Neutrophil (primary cell): ENCODE results near the gene TTC33.

Source experiments
- H3K27ac ChIP-seq: fragments of 200-600 bp; sonication (generic); 2 replicates; pipeline ENCODE4 v1.5.1; 2016; ENCODE audit warnings: mild to moderate bottlenecking, moderate library complexity
- H3K27me3 ChIP-seq: fragments of 200-600 bp; sonication (generic); 2 replicates; pipeline ENCODE4 v1.6.0; 2016; ENCODE audit warnings: mild to moderate bottlenecking
- H3K36me3 ChIP-seq: fragments of 200-600 bp; sonication (generic); 2 replicates; pipeline ENCODE4 v1.5.1; 2017
- H3K4me1 ChIP-seq, 2 experiments: fragments of 200-600 bp in 1 of 2; sonication (generic) in 1 of 2; 1 replicate in 1 of 2; 2 replicates in 1 of 2; pipeline versions ENCODE4 v1.5.1 to v1.6.1; 2013 to 2016; ENCODE audit warnings: low read depth in 1 of 2, low read length in 1 of 2, mild to moderate bottlenecking in 1 of 2, moderate library complexity in 1 of 2; ENCODE audit not compliant: control insufficient read depth in 1 of 2, insufficient read depth in 1 of 2
- H3K4me3 ChIP-seq, 2 experiments: fragments of 200-600 bp in 1 of 2; sonication (generic) in 1 of 2; 1 replicate in 1 of 2; 2 replicates in 1 of 2; pipeline ENCODE4 v1.5.1; 2013 to 2016; ENCODE audit warnings: low read depth in 1 of 2, low read length in 1 of 2, mild to moderate bottlenecking in 1 of 2, moderate library complexity in 1 of 2
- H3K9me3 ChIP-seq: fragments of 200-600 bp; sonication (generic); 2 replicates; pipeline ENCODE4 v1.5.1; 2016
- TF ChIP-seq, protein P1 (sequence below): fragments of 200-600 bp; sonication (generic); IDR thresholded peaks from 2 replicates; pipeline ENCODE4 v1.5.1; 2016; ENCODE audit warnings: antibody characterized with exemption

The TTC33 gene

DNA sequence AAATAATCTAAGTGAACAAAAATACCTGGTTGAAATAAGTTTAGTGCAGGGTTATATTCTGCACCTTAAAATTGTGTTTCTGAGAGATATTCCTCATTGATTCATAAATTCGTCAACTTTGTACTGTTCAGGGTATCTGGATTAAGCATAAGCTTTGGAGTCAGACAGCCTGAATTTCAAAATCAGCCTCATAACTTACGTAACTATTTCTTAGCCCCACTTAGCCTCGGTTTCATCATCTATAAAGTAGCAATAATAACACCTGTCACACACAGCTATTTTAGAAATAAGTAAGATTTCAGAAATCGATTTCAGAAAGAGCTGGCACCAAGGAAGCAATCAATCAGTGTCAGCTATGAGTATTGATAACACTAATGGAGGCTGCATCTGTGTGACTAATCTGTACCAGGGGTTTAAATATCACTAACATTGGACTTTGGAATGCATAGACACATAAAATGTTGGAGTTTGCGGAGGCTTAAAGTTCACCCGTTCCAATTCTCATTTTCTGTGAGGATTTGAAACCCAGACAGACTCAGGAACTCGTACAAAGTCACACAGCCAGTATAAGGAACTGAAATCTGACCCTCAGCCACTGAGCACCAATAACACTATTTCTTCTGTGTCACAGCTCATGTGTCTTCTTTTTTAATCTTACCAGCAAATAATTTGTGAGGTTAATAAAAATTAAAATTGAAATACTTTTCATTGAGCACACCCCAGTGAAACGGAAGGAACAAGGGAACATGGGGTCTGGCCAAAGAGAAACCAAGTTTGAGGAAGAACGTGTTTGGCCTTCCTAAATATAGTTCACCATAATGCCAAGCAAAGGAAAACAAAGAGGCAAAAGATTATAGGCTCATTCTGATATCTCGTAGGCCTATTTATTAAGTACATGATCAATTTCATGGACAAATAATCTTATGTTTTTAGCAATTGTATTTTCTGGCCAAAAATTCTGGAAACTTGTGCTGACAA lies 270.5 kb downstream of the TTC33 start:
- Histone ChIP-seq H3K27me3 (no peaks in the 10 kb centered on the region), H3K4me1 (peaks cover 26 to 37% of the 10 kb centered on the region in 2 experiments), H3K36me3 (no peaks in the 10 kb centered on the region), H3K9me3 (no peaks in the 10 kb centered on the region), H3K4me3 (peak overlapping the region in 1 of 2 experiments; percentile 7), H3K27ac (peak overlapping the region; percentile 74)
- TF ChIP-seq, protein P1, sequence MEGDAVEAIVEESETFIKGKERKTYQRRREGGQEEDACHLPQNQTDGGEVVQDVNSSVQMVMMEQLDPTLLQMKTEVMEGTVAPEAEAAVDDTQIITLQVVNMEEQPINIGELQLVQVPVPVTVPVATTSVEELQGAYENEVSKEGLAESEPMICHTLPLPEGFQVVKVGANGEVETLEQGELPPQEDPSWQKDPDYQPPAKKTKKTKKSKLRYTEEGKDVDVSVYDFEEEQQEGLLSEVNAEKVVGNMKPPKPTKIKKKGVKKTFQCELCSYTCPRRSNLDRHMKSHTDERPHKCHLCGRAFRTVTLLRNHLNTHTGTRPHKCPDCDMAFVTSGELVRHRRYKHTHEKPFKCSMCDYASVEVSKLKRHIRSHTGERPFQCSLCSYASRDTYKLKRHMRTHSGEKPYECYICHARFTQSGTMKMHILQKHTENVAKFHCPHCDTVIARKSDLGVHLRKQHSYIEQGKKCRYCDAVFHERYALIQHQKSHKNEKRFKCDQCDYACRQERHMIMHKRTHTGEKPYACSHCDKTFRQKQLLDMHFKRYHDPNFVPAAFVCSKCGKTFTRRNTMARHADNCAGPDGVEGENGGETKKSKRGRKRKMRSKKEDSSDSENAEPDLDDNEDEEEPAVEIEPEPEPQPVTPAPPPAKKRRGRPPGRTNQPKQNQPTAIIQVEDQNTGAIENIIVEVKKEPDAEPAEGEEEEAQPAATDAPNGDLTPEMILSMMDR, result no peak

DNA sequence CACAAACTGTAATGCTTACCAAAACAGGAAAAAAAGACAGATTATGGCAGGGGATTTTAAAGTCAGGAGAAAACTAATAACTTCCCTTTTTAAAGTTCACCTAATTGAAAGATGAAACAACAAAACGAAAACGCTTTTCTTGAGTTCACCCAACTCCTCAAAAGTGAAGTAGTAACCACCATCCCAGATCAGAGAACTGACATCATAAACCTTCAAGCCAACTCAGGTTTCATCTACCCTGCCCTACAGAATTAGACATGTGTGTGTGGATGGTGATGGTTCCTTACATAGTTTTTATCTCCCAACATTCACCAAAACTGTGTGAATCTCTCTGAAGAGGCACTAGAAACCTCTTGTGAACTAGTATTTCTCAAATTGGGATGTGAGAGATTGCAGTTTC lies 271.3 kb downstream of the TTC33 start:
- no peaks in the 10 kb centered on the region for H3K27me3 ChIP-seq
- TF ChIP-seq, protein P1, result no peak
- H3K4me3 ChIP-seq, result no peak overlapping the region
- no peaks in the 10 kb centered on the region for H3K9me3 ChIP-seq
- peaks cover 25 to 36% of the 10 kb centered on the region in 2 experiments for H3K4me1 ChIP-seq
- H3K36me3 ChIP-seq, result no peaks in the 10 kb centered on the region
- H3K27ac ChIP-seq, result peak overlapping the region; percentile 74

DNA sequence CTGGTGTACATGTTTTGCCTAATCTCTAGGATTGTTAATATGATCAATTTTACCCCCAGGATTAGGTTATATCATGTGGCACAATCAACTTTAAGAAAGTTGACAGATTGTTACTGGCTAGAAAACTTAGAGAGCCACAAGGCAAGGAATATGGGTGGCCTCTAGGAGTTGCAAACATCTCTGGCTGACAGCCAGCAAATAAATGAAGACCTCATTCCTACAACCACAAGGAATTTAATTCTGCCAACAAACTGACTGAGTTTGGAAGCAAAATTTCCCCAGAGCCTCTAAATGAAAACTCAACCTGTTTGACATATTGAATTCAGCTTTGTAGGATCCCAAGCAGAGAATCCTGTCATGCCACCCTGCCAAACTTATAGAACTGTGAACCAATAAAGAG lies 272.4 kb downstream of the TTC33 start:
- H3K36me3 ChIP-seq, result no peaks in the 10 kb centered on the region
- H3K4me1 ChIP-seq, result peaks cover 25 to 36% of the 10 kb centered on the region in 2 experiments
- no peaks in the 10 kb centered on the region for H3K9me3 ChIP-seq
- no peak overlapping the region for H3K4me3 ChIP-seq
- no peak overlapping the region for H3K27ac ChIP-seq
- TF ChIP-seq, protein P1, result no peak
- H3K27me3 ChIP-seq, result no peaks in the 10 kb centered on the region

DNA sequence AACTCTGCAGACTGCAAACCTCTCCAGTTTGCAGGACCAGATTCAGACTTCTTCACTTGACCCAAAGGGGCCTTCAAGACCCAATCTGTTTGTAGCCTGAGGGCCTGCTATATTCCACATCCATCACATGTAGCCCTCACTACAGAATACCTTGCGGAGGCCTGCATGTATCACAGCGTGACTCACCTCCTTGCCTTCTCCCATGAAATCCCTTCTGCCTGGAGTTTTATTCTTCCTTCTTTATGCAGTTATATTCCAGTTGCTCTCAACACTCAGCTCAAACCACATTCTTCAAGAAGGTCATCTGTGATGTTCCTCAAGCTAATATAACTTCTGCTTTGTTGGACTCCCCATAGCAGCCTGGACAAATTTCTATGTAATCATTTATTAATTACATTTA lies 274.5 kb downstream of the TTC33 start:
- Histone ChIP-seq H3K4me1 (peaks cover 19 to 22% of the 10 kb centered on the region in 2 experiments), H3K9me3 (no peaks in the 10 kb centered on the region), H3K36me3 (no peaks in the 10 kb centered on the region), H3K27ac (no peak overlapping the region), H3K27me3 (no peaks in the 10 kb centered on the region), H3K4me3 (no peak overlapping the region)
- TF ChIP-seq, protein P1, result no peak

DNA sequence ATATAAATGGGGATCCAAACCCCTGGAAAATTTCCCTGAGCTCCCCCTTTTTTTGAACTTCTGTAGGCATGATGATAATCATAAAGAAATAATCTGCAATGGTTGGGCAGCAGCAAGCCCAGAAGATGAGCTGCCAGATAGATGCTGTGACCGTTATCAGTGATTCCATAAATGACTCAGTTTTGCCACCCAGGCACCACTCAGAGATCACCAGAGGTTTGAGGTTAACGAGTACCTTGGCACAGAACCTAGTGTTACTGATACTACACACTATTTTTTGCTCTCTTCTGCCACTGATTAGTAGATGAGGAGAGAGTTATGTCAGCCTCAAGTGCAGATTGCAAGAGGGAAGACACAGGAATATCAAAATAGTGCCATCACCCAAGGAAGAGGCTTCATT lies 275.4 kb downstream of the TTC33 start:
- H3K4me1 ChIP-seq, result peaks cover 10 to 14% of the 10 kb centered on the region in 2 experiments
- H3K27me3 ChIP-seq, result no peaks in the 10 kb centered on the region
- no peaks in the 10 kb centered on the region for H3K9me3 ChIP-seq
- TF ChIP-seq, protein P1, result no peak
- H3K36me3 ChIP-seq, result no peaks in the 10 kb centered on the region
- no peak overlapping the region for H3K4me3 ChIP-seq
- H3K27ac ChIP-seq, result no peak overlapping the region
